HG03521 (cell line): ENCODE results near the gene ERP44.
"Not testable (repeated sequence)": the region's sequence is repeated elsewhere in the genome, so short reads cannot be mapped to it uniquely, and the experiment has no call there.

Experiments
- ATAC-seq: cut with Tn5 transposase; IDR thresholded peaks from one replicate; pipeline ENCODE4 v1.9.1; 2021; ENCODE audit warnings: mild to moderate bottlenecking, moderate library complexity; ENCODE audit not compliant: unreplicated experiment

The ERP44 gene

DNA sequence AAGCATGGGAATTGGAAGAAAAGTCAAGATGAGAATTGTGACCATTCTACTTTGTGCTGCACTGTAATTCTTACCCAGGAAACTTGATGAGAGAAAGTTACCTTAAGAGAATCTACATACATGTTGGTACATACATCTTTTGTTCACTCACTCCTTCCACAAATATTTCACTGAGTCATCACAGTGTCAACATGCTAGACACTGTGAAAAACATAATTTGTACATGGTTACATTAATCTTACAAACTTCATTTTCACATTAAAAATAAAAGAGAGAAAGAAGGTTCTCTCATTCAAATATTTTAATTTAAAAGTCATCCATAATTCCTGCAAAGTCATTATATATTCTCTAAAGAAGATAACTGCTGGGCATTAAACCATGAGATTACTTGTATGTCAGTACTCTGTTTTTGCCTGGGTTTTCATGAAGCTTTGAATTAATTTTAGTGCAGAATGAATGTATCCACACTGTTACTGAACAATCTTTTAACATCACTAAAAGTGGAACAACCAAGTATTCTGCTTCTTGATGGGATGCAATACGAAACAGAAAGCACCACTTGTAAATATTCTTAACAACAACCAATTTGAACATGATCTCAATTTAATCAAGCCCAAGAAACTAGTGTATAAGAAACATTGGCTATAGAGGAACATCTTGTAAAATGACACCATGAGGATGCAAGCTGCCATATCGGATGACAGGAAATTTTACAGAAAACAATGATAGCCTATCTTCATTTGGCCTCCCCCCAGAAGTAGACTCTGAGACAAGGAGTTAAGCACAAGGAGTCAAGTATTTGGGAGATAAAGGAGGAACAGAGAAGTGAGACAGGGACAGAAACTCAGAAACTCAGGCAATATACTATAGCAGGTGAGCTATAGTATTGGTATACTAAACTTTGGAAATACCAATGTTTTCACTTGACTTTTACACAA, 28.4 kb downstream of the ERP44 start:
- no peak for ATAC-seq

DNA sequence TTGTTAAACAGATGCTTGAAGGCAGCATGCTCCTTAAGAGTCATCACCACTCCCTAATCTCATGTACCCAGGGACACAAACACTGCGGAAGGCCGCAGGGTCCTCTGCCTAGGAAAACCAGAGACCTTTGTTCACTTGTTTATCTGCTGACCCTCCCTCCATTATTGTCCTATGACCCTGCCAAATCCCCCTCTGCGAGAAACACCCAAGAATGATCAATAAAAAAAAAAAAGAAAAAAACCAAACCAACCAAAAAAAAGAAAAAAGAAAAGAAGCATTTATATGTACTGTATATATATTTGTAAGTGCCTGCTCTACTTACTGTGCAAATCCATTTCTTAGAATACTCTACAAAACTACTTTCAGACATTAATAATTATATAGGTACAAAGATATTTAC, 29.7 kb downstream of the ERP44 start:
- ATAC-seq, result not testable (repeated sequence)

DNA sequence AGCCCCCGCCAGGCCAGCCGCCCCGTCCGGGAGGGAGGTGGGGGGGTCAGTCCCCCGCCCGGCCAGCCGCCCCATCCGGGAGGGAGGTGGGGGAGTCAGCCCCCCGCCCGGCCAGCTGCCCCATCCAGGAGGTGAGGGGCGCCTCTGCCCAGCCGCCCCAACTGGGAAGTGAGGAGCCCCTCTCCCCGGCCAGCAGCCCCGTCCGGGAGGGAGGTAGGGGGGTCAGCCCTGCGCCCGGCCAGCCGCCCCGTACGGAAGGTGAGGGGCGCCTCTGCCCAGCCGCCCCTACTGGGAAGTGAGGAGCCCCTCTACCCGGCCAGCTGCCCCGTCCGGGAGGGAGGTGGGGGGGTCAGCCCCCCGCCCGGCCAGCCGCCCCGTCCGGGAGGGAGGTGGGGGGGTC, 30.8 kb downstream of the ERP44 start:
- ATAC-seq, result not testable (repeated sequence)

DNA sequence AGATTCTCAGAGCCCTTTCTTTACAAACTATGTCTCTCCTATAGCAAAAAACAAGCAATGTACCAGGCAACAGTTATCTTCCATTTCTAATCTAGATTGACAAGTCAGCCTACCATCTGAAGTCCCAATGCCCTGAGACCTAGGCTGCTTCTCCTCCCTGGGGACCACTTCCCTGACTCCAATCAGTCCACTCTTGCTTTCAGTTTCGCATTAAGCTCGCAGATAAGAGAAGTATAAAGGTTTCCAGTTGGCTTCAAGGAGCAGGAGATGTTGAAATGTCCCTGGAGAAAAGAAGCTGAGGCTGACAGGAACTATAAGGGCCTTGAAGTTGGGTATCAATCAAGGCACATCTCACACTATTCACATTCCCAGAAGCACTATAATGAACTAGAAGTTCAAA, 32.3 kb downstream of the ERP44 start:
- peak; percentile 87 for ATAC-seq

DNA sequence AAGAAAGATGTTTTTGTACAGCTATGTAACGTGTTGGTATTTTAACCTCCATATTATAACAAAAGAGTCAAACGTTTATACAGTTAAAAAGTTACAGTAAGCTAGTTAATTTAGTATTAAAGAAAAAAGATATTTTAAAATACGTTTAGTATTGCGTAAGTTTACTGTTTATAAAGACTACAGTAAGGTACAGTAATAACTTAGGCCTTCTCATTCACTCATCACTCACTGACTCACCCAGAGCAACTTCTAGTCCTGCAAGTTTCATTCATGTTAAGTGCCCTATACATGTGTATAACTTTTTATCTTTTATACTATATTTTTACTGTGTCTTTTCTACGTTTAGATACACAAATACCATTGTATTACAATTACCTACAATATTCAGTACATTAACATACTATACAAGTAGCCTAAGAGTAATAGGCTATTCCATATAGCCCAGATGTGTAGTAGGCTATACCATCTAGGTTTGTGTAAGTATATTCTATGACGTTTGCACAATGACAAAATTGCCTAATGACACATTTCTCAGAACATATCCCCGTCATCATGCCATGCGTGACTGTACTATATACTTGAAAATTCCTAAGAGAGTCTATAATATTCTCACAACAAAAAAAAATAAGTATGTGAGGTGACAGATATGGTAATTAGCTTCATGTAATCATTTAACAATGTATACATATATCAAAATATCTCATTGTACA, 33.8 kb downstream of the ERP44 start:
- ATAC-seq, result no peak

DNA sequence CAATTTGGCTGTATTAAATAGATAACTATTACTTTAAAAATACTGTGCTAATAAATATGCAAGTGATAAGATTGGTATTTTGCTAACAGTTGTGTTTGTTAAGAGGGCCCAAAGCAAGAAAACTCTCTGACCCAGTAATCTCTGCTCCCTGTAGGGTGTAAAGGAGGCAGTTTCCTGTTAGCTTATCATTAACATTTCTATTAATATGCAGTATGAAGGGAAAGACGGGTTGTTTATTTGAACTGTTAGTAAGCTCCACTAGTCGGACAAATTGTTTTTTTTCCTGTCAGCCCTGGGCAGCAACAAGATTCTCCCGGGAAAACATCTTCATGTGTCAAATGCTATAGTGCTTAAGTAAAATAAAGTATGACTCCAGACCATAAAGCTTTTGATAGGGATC, 35.6 kb downstream of the ERP44 start:
- no peak for ATAC-seq

DNA sequence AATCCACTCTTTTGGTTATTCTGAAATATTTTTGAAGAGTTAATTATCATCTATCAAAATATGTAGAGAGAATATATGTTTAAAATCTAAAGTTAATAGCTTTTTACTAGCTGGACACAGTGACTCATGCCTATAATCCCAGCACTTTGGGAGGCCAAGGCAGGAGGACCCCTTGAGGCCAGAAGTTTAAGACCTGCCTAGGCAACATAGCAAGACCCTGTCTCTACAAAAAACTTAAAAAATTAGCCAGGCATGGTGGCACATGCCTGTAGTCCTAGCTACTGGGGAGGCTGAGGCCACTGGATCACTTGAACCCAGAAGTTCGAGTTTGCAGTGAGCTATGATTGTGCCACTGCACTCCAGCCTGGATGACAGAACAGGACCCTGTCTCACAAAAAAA, 36.1 kb downstream of the ERP44 start:
- not testable (repeated sequence) for ATAC-seq

DNA sequence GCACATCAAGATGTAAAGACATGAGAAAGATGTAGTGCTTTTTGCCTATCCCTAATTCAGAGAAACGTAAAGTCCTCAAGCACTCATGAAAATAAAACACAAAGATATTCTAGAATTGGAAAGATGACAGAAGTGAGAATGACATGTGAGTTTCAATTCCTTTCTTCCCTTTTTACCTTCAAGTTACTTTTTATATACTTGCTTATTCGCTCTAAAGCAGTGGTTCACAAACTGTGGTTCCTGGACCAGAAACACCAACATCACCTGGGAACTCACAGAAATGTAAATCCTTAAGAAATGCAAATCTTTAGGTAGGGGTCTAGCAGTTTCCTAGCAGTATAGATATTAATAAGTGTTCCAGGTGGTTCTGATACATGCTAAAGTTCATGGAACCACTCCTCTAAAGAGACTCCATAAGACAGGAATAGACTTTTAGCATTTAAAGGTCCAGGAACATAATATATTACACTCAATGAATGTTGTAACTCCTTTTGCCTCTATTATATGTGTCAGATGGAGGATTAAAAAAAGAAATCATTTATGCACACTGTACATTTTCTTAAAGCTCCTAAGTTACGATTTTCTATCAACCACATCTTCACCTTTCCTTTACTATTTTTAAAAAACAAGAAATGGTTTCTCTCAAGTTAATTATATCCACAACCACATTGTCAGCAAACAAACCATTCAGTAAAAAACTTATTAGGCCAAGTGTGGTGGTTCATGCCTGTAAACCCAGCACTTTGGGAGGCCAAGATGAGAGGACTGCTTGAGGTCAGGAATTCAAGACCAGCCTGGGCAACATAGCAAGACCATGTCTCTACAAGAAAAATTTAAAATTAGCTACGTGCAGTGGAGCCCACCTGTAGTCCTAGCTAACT, 39.9 kb downstream of the ERP44 start:
- ATAC-seq, result peak; percentile 79

DNA sequence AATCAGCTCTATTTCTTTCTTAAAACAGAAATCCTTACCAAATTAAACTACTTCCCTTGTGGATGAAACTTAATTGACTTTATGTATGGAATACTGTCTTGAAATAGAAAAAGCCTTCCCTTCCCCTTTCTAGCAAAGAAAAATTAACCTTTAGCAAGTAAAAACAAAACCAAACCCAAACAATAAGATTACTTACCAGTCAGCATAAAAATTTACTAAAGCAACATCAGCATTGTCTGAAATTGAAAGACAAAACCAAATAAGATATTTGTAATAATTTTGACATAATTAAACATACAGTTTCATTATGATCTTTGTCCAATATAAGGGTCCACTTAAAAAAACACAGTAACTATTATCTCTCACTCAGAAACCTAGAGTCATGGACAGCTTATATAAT, 41.2 kb downstream of the ERP44 start:
- no peak for ATAC-seq

DNA sequence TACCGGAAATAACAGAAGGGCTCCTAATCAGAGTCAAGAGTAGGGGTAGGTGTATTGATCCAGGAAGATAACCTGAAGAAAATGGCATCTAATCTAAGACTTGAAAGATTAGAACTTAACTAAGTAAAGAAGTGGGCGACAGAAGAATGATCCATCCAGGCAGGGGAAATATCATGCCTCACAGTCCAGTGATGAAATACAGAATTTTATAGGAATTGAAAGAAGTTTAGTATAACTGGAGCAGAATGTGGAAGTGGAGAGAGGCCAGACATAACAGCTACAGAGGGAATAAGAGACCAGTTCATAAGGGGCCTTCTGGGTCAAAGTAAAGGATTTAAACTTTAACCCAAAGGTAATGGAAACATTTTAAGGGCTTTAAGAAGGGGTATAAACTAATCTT, 42.2 kb downstream of the ERP44 start:
- no peak for ATAC-seq

DNA sequence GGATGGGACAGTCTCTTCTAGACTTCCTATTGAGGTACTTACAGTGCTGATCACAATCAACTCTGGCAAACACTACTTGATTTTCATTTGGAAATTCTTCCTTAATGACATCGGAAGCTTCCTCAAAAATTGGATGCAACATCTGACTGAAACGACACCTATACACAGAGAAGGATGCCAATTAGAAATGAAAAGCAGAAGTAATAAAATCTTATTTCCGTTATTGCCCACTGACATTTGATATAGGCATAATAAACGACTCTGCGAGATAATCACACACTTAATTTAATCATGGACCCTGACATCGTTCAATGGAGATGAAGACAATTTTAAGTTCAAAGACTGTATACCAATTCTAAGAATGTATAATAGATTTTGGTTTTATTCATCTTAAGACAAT, 46.4 kb downstream of the ERP44 start:
- ATAC-seq, result no peak

DNA sequence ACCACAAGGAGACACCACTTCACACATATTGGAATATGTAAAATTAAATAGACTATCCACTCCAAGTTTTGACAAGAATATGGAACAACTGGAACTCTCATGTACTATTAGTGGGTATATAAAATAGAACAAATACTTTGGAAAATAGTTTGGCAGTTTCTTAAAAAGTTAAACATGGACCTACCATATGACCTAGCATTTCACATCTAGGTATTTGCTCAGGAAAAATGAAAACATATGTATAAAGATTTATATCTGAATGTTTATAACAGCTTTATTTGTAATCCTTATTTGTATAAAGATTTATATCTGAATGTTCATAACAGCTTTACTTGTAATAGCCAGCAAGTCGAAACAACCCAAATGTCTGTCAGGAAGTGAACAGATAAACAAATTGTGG, 49.2 kb downstream of the ERP44 start:
- ATAC-seq, result no peak

DNA sequence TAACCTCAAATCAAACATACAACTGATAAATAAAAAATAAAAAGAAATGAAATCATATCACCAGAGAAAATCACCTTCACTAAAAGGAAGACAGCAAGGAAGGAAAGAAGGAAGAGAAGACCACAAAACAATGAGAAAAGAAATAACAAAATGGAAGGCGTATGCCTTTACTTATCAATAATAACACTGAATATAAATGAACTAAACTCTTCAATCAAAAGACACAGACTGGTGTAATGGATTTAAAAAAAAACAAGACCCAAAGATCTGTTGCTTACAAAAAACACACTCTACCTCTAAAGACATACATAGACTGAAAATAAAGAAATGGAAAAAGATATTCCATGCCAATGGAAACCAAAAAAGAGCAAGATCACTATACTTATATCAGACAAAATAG, 60.3 kb downstream of the ERP44 start:
- ATAC-seq, result no peak

DNA sequence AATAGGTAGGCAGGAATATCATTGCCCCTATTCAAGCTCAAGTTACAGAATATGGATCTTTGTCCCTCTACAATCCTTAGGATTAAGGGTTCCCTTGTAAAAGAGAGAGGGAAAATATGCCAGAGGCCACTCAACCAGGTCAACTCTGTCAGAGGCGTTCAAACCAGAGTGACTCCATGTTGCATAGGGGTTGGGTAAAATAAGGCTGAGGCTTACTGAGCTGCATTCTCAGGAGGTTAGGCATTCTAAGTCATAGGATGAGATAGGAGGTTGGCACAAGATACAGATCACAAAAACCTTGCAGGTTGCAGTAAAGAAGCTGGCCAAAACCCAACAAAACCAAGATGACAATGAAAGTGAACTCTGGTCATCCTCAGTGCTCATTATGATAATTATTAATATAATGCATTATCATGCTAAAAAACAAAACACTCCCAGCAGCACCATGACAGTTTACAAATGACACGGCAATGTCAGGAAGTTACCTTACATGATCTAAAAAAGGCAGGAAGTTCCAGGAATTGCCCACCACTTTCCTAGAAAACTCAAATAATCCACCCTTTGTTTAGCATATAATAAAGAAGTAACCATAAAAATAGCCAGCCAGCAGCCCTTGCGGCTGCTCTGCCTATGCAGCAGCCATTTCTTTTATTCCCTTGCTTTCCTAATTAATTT, 64.8 kb downstream of the ERP44 start:
- ATAC-seq, result no peak

DNA sequence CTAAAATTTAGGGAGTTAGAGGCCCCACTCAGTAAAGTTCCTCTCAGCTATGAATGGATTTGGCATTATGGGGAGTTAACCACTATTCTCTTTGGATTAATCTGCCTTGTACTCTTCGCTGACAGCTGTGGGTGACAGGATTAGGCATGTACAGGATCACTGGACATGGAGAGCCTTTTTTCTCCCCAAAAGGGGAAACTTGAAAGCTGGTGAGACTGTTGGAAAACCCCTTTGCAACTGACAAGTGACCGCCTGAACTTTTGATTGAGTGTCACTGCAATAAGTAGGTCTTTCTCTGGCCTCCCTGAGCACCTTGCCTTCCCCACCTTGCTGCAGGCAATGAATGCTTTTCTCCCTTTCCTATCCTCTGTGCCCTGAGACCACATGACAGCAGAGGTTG, 68.3 kb downstream of the ERP44 start:
- ATAC-seq, result no peak

DNA sequence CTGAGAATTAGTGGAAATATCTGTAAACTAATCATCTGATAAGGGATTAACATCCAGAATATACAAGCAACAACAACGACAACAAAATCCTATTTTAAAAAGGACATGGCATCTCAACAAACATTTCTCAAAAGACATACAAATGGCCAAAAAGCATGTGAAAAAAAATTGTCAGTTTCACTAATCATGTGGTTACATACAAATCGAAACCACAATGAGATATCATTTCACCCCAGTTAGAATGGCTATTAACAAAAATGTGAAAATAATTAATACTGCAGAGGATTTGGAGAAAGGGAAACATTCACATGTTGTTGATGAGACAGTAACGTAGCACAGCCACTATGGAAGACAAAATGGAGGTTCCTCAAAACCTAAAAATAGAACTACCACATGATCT, 69.5 kb downstream of the ERP44 start:
- ATAC-seq, result no peak

DNA sequence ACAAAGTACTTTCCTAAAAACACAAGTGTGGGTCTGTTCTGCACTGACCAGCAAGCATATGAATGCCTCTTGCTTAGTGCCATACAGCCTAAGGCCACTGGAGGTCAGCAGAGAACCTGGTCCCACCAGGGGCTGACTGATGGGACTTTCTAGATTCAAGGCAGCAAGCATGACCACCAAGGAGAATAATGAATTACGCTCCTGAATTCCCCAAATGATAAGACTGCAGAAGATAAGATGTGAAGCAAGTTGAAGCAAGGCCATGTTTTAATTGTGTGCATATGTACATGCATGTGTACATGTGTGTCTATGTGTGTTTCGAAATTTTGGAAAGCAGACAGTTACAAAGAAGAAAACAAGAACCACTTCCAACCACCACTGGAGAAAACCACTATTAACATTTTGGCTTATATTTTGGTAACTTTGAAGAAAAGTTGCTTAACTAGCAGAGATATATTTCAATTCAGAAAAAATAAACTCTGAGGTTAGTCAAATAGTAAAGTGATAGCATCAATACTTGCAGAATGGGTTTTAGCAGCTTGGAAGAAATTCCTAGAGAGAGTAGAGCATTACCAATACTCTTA, 70.5 kb downstream of the ERP44 start:
- ATAC-seq, result peak; percentile 75

DNA sequence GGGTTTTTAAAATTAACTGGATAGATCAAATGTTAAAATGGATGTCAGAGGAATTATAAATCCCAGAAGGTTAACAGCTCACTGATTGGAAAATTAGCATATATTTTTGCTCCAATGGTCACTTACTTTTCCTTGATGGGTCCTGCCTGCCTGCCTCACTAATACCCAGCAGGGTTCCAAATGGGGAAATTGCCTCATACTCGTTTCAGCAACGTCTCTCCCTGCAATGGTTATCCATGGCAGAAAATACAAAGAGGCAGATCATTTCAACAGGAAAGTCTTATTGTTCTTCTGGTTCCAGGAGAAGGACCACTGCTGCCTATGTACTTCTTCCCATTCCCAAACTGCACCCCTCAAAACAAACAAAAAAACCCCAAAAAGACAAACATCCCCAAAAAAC, 71.3 kb downstream of the ERP44 start:
- no peak for ATAC-seq

DNA sequence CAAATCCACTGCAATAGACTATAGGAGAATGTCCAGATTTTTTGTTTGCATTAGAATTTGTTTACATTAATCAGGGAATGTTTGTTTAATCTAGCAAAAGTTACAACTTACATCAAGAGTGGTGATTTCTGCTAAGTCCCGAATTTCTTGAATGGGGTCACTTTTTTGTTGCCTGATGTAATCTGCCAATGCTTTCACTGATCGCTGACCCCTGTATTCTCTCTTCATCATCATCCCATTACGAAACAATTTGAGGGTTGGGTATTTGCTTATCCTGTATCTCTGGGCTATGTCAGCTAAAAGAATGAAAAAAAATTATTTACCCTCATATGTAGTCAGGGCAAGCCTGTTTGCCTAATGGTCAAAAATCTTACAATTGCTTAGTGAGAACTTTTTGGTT, 76.9 kb downstream of the ERP44 start:
- no peak for ATAC-seq

DNA sequence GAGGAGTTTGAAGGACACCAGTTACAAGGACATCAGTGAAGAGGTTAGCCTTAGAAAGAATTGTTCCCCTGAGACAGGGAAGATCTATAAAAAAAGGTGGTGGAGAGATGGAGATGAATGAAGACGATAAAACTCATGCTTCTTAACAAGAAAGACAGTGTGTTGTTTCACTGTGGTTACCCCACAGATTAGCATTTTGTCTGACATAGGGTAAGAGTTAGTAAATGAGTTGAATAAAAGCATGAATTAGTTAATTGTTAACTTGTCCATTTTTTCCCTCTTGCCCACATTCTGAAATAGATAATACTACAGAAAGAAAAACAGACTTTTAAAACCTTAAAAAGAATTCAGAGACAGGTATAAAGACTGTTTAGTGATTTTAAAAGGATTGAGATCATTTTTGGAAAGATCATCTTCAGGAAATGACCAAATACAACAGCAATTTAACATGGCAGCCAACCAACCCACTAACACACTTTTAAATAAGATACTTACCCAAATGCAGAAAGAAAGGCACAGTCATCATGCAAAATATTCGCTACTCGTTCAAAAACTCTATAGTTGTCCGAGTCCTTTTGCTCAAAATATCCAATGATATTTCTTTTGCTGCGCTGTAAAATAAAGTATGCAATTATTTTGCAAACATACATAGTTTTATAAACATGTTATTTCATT, 78.5 kb downstream of the ERP44 start:
- no peak for ATAC-seq
